IPS DF 6.9 (cell line): Measurements from ENCODE around the gene PLIN5.
A peak's percentile ranks its signal among the peaks of the same experiment; 100 is the strongest.

ENCODE experiments used
- DNase-seq: peaks from one replicate; pipeline ENCODE4 v3.0.0-alpha.2; 2013; ENCODE audit warnings: low read depth, low spot score
- H3K27ac ChIP-seq: one replicate; pipeline ENCODE4 v1.5.1; 2013; ENCODE audit warnings: low read length, control low read depth
- H3K27me3 ChIP-seq: 2 replicates; pipeline ENCODE4 v1.6.1; 2013; ENCODE audit warnings: mild to moderate bottlenecking, low read length; ENCODE audit not compliant: control insufficient read depth, insufficient read depth
- H3K36me3 ChIP-seq: 2 replicates; pipeline ENCODE4 v1.6.1; 2013; ENCODE audit warnings: low read length; ENCODE audit not compliant: control insufficient read depth, insufficient read depth
- H3K4me1 ChIP-seq: 2 replicates; pipeline ENCODE4 v1.6.1; 2013; ENCODE audit warnings: low read length; ENCODE audit not compliant: control insufficient read depth, insufficient read depth
- H3K4me3 ChIP-seq: 2 replicates; pipeline ENCODE4 v1.5.1; 2013; ENCODE audit warnings: mild to moderate bottlenecking, low read length
- H3K9me3 ChIP-seq: 2 replicates; pipeline ENCODE4 v1.6.1; 2013; ENCODE audit warnings: low read length, inconsistent platforms; ENCODE audit not compliant: control insufficient read depth, insufficient read depth
- WGBS: extraction: QIAGEN DNeasy Blood & Tissue Kit; methylation state at CpG from one replicate; pipeline ENCODE4 v1.1.7; 2013; ENCODE audit warnings: mixed read lengths, missing lambda C conversion rate; ENCODE audit not compliant: insufficient read length, insufficient coverage; 5-methylcytosine and 5-hydroxymethylcytosine counted together

The PLIN5 gene

GRCh38 chr19:4534836-4535658 is at the start of gene PLIN5:
Gene PLIN5 (minus strand): TSS chr19:4535224. CDS start chr19:4534074, 1,150 bp downstream.
- Histone ChIP-seq H3K4me3 (peak within 1 kb of the TSS; percentile 28; the same call in 1 of the 2 replicates), H3K36me3 (no peaks in the 10 kb centered on the region), H3K27me3 (no peaks in the 10 kb centered on the region; the same call in 1 of the 2 replicates), H3K27ac (no peak within 1 kb of the TSS), H3K9me3 (no peaks in the 10 kb centered on the region), H3K4me1 (peaks cover 3% of the 10 kb centered on the region; the same call in 1 of the 2 replicates)
- WGBS, result no CpG with 5 or more reads among the region's 49 CpGs
- DNase-seq, result no peak

GRCh38 chr19:4583961-4584669 is 49.1 kb upstream of the PLIN5 start:
- Histone ChIP-seq H3K4me1 (0 out of 2 replicates have a peak, but pooled peaks cover 3% of the 10 kb centered on the region), H3K27me3 (no peaks in the 10 kb centered on the region), H3K4me3 (peak overlapping the region; percentile 61; the same call in 1 of the 2 replicates), H3K27ac (no peak overlapping the region), H3K36me3 (no peaks in the 10 kb centered on the region), H3K9me3 (no peaks in the 10 kb centered on the region)
- no peak for DNase-seq
- no CpG with 5 or more reads among the region's 49 CpGs for WGBS

GRCh38 chr19:4582980-4583842 is 48.2 kb upstream of the PLIN5 start:
- DNase-seq, result no peak
- Histone ChIP-seq H3K36me3 (no peaks in the 10 kb centered on the region), H3K9me3 (no peaks in the 10 kb centered on the region), H3K4me3 (no peak overlapping the region), H3K27ac (no peak overlapping the region), H3K4me1 (0 out of 2 replicates have a peak, but pooled peaks cover 3% of the 10 kb centered on the region), H3K27me3 (no peaks in the 10 kb centered on the region)
- 100% methylated on average over 1 of the region's 16 CpGs for WGBS

GRCh38 chr19:4581666-4582553 is 46.9 kb upstream of the PLIN5 start:
- Histone ChIP-seq H3K36me3 (no peaks in the 10 kb centered on the region), H3K27me3 (no peaks in the 10 kb centered on the region), H3K9me3 (no peaks in the 10 kb centered on the region), H3K4me1 (0 out of 2 replicates have a peak, but pooled peaks cover 3% of the 10 kb centered on the region), H3K27ac (no peak overlapping the region), H3K4me3 (peak overlapping the region; percentile 61; the same call in 1 of the 2 replicates)
- no CpG with 5 or more reads among the region's 57 CpGs for WGBS
- no peak for DNase-seq

- H3K27me3 ChIP-seq, result no peaks in the 10 kb centered on the region
- H3K4me1 ChIP-seq, result 0 out of 2 replicates have a peak, but pooled peaks cover 3% of the 10 kb centered on the region
- no CpG with 5 or more reads among the region's 62 CpGs for WGBS
- peak overlapping the region; percentile 61; the same call in 1 of the 2 replicates for H3K4me3 ChIP-seq
- no peaks in the 10 kb centered on the region for H3K36me3 ChIP-seq
- H3K9me3 ChIP-seq, result no peaks in the 10 kb centered on the region
- H3K27ac ChIP-seq, result no peak overlapping the region
- no peak for DNase-seq
Observed at GRCh38 chr19:4580961-4581665, 46.1 kb upstream of the PLIN5 start.

- DNase-seq, result no peak
- Histone ChIP-seq H3K27me3 (no peaks in the 10 kb centered on the region), H3K27ac (no peak overlapping the region), H3K36me3 (no peaks in the 10 kb centered on the region), H3K9me3 (no peaks in the 10 kb centered on the region), H3K4me3 (peak overlapping the region; percentile 61; the same call in 1 of the 2 replicates), H3K4me1 (0 out of 2 replicates have a peak, but pooled peaks cover 3% of the 10 kb centered on the region)
- no CpG with 5 or more reads among the region's 50 CpGs for WGBS
Observed at GRCh38 chr19:4580021-4580901, 45.2 kb upstream of the PLIN5 start.

- no peaks in the 10 kb centered on the region for H3K9me3 ChIP-seq
- 0 out of 2 replicates have a peak, but pooled peaks cover 4% of the 10 kb centered on the region for H3K4me1 ChIP-seq
- no peak for DNase-seq
- WGBS, result no CpG with 5 or more reads among the region's 8 CpGs
- no peaks in the 10 kb centered on the region for H3K27me3 ChIP-seq
- no peak overlapping the region for H3K4me3 ChIP-seq
- H3K27ac ChIP-seq, result no peak overlapping the region
- no peaks in the 10 kb centered on the region for H3K36me3 ChIP-seq
Observed at GRCh38 chr19:4579389-4579788, 44.4 kb upstream of the PLIN5 start.

GRCh38 chr19:4578552-4579248 is 43.7 kb upstream of the PLIN5 start:
- no peaks in the 10 kb centered on the region for H3K27me3 ChIP-seq
- no peak overlapping the region for H3K27ac ChIP-seq

More at GRCh38 chr19:4578552-4579248, 43.7 kb upstream of the PLIN5 start:
- H3K9me3 ChIP-seq, result no peaks in the 10 kb centered on the region
- no peak for DNase-seq
- no peak overlapping the region for H3K4me3 ChIP-seq
- H3K4me1 ChIP-seq, result 0 out of 2 replicates have a peak, but pooled peaks cover 1% of the 10 kb centered on the region
- no CpG with 5 or more reads among the region's 11 CpGs for WGBS
- no peaks in the 10 kb centered on the region for H3K36me3 ChIP-seq
